ENCODE results near the gene CDH23.

The CDH23 gene

DNA sequence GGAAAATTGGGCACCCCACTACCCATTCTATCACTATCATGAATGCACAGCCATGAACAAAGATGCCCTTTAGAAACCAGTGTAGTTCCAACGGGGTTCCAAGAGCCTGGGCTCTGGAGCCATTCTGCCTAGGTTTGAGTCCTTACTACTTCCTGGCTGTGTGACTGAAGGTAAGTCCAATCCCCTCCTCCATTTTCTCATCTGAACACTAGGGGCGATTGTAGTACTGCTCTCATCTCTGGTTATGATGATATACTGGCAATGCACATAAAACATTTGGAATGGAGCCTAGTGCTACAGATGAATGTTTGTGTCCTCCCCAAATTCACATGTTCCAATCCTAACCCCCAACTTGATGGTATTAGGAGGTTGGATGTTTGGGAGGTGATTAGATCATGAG, 28.1 kb upstream of the CDH23 start:
- DNase-seq (ENCODE audit: extremely low read depth in 1 of 2, low read depth in 1 of 2) = no peak

DNA sequence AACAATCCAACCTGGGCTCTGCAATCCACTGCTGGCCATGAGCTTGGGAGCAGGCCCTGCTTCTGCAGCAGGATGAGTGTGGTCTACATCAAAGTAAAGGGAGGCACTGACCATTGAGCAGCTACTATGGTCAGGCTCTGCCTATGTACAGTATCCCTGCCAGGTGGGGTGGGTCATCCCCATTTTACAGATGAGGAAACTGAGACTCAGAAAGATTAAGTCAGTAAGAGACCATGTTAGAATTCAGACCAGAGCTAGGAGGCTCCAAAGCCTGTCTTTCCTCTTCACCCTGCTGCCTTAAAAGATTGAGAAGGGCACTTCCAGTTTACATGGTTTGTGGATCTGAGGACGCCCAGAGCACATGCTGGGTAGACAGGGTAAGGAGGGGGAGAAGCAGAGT, 27.1 kb upstream of the CDH23 start:
- no peak for DNase-seq (ENCODE audit: extremely low read depth in 1 of 2, low read depth in 1 of 2)

DNA sequence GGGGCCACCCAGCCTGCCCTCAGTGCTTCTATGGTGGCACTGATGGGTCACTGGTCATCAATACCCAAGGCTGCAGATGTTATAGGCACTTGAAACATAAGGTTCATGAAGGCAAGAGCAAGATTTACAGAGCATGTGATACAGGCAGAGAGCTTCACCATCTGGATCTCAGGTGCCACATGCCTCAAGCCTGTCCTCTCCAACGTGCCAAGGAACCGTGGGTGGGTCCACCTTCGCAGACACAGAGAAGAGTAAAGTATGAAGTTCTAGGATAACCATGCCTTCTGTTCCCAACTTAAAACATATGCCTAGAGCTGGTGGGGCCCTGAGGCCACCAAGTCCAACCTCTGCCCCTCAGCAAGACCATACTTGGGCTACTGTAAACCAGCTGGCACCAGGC, 26.7 kb upstream of the CDH23 start:
- no peak for DNase-seq (ENCODE audit: extremely low read depth in 1 of 2, low read depth in 1 of 2)

DNA sequence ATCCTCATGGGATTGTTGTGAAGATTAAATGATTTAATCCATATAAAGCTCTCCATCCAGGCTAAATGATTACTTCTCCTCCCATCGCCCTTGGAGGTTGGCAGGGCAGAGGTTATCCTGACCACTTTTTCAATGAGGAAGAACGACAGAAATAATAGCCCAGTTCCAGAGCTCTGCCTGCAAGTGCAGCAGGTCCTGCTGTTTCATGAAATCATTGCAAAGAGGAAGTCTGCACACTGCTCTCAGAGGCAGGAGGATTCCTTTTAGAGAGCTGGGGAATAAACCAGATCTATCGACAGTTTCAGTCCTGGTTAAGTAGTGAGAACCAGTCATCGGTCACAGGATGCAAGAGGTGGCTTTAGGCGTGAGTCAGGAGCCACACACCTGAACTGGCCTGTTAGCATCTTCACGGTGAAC, 25.0 kb upstream of the CDH23 start:
- DNase-seq (ENCODE audit: extremely low read depth in 1 of 2, low read depth in 1 of 2) = no peak

DNA sequence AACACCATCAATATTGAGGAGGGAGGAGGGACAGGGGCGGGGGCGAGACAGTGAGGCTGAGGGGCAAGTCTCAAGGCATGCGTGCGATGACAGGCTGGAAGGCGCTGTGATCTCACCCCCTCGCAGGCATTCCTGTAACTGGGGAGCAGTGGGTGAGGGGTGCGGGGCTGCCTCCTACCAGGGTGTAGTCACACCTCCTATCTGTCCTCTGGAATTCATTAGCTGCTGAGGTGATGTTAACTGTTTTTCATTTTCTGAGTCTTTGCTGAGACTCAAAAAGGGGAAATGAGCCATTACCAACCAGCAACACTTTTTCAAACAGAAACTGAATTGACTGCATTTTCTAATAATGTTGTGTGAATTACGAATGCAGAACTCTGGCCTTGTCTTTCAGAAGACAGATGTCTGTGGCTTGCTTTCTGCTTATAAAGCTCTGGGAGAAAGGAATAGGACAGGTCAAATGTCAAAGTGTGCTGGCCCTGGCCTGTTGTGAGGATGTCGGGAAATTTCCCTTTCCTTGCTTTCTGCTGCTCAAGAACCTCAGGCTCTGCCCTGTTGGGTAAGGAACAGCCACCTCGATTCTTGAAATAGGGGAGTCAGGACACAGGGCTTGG, 23.7 kb upstream of the CDH23 start:
- no peak for DNase-seq (ENCODE audit: extremely low read depth in 1 of 2, low read depth in 1 of 2)

DNA sequence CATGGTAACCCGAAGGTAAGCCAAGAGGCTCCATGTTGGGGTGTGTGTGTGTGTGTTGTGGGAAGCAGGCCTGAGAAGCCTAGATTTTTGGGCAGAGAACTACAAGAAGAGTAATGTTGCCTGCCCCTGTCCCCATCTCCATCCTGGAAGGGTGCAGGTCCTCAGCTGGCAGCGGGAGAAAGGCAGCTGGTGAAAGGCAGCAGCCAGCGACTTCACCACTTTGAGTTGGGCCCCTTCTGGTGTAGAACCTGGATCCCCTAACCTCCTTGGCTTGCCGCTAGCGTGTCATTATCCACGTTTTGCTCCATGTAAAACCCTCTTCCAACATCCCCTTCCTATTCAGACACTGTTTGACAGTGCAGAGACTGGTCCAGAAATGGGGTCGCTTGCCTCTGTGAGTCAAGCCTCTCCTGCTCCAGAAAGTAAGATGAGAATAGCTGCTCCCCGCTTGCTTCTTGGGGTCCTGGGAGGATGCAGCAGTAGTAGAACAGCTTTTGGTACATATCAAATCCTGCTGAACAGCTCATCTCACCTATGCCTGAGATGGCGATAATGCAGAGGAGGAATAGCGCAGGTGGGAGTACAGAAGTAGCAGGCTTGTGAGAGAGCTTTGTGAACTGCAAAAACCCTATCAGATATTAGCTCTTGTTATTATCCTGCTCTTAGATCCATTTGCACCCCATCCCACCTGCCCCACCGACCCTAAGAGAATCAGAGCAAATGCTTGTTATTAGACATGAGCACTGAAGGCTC, 22.1 kb upstream of the CDH23 start:
- DNase-seq (ENCODE audit: extremely low read depth in 1 of 2, low read depth in 1 of 2) = no peak

DNA sequence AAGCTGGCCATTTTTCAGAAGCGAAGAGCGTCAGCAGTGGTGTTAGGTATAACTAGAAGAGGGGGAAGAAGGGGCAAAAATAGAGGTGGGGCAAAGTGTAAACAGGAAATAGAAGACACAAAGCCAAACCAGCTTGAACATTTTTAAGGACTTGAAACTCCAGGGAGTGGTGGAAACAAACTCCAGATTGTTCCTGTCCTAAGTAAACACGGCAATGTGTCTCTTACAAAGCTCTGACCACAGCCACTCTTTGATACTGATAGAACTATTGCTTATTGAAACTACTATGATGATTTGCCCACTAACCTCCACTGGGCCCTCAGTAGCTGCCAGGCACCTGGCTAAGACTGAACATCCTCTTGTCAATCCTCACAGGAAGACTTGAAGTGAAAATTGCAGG, 20.8 kb upstream of the CDH23 start:
- DNase-seq (ENCODE audit: extremely low read depth in 1 of 2, low read depth in 1 of 2) = no peak

DNA sequence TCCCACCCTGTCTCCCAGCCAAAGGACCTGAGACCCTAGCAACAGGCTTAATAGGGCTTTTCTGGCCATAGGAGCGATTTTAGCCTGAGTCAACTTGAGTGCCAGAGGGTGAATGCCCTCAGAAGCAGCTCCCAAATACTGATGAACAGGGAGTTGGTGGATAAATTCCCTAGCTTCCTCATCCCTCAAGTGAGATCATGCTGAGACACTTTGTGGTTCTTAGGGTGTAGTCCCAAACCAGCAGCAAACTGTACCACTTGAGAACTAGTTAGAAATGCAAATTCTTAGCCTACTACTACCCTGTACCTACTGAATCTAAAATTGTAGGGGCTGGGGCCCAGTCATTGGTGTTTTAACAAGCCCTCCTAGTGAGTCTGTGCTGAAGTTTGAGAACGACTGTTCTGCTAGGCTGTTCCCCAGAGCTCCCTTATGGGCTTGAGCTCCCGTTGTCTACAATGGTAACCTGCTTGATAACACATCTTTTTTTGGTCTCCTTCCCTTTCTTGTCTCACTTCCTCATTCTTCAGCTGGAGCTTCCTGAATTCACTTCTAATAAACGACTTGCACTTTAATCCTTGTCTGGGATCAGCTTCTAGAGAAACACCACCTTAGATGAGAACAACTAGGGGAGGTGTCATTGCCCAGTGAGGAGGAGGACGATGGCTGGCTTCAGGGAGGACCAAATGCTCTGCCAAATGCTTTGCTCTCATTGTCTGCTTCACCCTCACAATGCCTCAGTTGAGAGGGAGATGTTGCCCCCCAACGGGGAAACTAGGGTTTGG, 18.2 kb upstream of the CDH23 start:
- DNase-seq (ENCODE audit: extremely low read depth in 1 of 2, low read depth in 1 of 2) = no peak

DNA sequence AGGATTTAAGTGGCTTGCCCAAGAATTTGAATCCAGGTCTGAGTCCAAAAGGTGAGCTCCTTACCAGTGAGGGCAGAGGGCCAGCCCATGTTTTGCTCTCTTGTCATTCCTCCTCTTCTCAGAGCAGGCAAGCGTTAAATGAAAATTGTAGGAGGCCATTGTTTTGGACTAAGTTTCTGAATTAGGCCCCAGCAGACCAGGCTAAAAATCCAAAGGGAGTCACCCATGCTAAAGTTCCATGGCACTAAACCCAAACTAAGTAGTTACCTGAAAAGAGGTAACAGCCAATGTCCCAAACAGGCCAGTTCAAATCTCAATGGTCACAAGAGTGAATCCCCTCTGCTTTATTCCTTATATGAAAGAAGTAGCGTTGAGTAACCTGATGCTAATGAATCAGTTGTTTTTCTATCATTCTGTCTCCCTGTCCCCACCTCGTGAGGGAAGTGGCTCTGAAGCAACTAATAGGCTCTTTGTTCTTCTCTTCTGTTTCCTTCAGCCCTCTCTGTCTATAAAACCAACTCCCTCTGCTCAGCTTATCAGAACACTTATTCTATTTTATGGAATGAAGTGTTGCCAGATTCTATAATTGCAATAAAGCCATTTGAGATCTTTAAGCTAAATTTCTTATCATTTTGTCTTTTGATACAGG, 17.5 kb upstream of the CDH23 start:
- no peak for DNase-seq (ENCODE audit: extremely low read depth in 1 of 2, low read depth in 1 of 2)

DNA sequence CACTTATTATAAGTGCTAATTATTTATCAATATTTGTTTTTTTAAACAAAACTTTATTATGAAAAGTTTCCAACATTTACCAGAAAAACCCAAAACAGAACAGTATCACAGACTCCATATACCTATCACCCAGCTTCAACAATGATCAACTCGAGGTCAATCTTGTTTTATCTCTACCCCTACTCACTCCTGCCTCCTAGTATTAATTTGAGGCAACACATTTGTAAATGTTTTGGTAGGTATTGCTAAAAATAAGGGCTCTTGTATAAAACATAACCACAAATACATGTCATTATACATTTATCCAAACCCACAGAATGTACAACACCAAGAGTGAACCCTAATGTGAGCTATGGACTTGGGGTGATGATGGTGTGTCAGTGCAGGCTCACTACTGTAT, 15.9 kb upstream of the CDH23 start:
- no peak for DNase-seq (ENCODE audit: extremely low read depth in 1 of 2, low read depth in 1 of 2)

DNA sequence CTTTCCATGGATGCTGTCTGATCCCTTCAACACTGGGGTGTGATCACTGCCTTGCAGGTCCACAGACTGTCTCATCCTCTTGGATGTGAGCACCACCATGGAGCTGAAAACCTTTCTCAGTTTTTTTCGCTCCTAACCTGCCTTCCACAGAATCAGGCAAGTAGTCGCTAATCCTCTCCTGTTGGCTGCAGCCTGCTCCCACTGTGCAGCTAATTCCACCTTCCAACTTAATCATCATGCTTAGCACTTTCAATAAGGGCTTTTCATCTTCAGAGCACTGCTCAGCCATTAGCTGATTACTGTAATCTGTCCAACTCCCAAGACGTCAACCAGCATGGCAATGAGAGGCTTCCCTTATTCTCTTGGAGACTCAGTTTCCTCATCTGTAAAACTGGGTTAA, 15.1 kb upstream of the CDH23 start:
- DNase-seq (ENCODE audit: extremely low read depth in 1 of 2, low read depth in 1 of 2) = no peak

DNA sequence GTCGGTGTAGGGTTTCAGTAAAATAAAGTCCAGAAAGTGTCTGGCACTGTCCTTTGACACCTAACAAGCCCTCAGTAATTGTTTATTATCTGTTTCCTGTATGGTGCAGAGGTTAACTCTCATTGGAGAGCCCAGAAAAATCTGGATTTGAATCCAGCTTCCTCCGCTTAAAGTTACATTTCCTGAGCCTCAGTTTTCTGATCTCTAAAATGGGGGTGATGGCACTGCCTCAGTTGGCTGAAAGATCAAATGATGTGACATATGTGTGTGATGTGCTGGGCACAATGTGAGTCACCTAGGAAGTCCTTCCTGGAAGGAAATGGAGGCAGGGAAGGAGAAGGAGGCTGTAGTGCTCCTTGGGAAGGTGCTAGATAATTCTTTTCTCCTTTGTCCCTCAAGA, 14.7 kb upstream of the CDH23 start:
- no peak for DNase-seq (ENCODE audit: extremely low read depth in 1 of 2, low read depth in 1 of 2)

DNA sequence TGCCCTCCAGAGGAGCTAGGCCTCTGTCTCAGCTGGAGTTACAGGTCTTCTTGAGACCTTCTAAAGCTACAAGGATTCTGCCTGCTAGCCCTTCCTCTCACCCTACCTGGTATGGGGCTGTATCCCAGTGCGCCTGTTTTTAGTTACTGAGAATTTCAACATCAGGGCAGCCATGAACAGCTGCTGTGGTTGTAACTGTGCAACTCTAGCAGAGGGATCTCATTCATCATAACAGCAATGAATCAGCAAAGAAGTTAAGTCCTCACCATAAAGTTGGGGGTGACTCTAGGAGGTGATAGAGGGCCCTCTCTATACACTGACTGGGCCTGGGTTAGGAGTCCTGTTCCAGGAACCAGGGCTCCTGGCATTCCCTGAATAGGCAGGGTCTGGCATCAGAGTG, 14.0 kb upstream of the CDH23 start:
- DNase-seq (ENCODE audit: extremely low read depth in 1 of 2, low read depth in 1 of 2) = no peak

DNA sequence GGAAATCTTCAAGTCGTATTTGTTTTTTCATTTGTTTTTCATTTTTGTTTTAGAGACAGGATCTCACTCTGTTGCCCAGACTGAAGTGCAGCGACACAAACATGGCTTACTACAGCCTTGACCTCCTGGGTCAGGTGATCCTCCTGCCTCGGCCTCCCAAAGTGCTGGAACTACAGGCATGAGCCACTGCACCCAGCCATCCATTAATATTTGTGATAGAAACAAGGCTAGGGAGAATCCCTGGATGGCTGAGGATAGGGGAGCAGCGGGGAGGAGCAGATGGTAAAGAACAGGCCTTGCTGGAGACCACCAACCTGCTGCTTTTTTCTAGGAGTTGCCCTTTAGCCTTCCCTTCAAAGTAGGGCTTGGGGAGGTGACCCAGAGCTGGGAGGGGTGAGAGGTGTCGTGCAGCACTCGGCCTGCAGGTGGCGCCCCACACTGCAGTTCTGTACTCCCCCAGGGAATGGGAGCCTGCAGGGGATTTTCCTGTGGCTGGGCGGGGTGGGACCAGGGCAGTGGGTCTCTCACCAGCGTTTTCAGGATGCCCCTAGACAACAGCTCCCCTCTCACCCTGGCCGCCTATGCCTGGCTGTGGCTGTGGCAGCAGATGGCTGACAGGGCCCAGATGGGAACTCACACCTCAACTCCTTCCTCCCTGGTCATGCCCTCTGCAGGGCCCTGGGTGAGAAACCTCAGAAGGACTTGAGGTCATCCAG, 12.6 kb upstream of the CDH23 start:
- DNase-seq (ENCODE audit: extremely low read depth in 1 of 2, low read depth in 1 of 2) = peak; percentile 27 to 49

DNA sequence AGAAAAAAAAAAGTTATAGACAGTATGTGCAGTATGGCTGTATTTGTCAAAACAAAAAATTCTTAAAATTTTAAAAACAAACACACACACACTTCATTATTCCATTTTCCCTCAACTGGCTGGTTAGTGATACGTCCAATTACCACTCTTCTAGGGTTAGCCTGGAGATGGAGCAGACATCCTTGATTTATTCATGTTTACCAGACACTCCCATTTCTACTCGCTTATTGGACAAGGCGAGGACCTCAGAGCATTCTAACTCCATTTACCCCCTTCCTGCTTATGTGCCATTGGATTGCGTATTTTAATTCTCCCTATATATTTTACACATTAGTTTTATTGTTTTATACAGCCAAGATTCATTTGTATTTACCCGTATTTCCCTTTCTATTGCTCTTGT, 8.5 kb upstream of the CDH23 start:
- no peak for DNase-seq (ENCODE audit: extremely low read depth in 1 of 2, low read depth in 1 of 2)

DNA sequence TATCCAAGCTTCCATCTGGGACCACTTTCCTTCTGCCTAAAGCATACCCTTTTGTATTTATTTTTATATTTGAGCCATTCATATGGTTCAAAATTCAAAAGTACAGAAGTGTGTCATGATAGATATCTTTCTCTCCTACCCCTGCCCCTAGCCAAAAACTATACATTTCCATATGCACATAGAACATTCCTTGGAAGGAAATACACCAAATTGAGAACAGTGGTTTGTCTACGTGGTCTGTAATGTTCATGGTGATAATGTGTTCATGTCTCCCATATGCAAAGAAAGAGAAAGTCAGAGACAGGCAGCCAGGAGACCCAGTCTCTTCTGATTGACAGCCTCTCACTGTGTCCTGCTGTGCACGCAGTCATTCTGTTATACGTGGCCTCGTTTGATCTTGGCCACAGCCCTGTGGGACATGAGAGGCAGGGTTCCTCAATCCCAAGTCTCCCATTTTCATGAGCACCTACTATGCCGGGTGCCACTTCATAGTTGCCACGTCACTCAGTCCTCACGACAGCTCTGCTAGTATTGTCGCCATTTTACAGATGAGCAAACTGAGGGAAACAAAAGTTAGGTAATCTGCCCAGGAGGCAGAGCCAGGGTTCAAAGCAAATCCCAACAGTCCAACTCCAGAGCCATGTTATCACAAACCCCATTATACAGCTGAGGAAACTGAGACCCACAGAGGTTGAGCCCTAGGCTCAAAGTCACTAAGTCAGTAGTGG, 8.0 kb upstream of the CDH23 start:
- DNase-seq (ENCODE audit: extremely low read depth in 1 of 2, low read depth in 1 of 2) = no peak

DNA sequence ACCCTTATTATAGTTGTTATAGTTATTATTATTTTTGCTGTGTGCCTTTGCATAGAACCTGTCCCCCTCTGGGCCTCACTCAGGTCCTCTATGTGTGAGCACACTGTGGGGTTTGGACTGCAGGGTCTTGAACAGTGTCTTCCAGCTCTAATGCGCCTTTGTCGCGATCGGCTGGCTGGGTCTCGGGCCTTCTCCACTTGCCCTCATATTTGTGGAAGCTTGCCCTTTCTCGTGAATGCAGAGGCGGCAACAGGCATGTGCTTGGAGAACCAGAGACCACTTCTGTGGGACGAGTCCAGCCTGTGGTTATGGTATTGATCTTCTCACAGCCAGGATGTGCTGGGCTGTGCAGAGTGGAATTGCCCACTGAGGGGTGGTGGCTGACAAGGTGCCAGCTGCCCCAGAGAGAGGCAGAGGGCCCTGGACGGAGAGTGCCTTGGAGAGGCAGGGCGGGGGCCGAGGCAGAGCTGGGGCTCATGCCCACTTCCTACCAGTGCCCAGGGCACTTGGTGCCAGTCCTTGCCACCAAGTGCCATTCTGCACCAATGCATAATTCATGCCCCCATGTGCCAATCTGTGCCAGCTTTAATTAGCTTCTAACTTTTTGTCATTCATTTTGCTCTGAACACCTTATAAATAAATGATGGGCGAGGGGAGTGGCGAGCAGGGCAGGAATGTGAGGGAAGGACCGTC, 6.8 kb upstream of the CDH23 start:
- DNase-seq (ENCODE audit: extremely low read depth in 1 of 2, low read depth in 1 of 2) = no peak

DNA sequence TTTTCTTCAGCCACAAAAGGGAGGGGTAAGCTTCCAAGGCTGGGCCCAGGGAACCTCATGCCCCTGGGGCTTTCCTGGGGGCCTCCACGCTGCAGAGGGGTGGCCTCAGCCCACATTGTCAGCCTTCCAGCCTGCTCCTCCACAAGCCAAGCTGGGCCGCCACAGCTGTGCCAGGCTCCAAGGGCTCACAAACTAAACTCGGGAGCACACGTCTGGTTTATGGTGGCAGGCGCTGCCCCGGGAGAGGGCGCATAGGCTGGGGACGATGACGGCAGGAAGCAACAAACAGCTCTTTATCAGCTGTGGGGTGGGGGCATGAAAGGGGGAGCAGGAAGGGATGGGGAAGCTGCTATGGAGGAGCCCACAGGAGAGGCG, 6.3 kb upstream of the CDH23 start:
- DNase-seq (ENCODE audit: extremely low read depth in 1 of 2, low read depth in 1 of 2) = no peak

DNA sequence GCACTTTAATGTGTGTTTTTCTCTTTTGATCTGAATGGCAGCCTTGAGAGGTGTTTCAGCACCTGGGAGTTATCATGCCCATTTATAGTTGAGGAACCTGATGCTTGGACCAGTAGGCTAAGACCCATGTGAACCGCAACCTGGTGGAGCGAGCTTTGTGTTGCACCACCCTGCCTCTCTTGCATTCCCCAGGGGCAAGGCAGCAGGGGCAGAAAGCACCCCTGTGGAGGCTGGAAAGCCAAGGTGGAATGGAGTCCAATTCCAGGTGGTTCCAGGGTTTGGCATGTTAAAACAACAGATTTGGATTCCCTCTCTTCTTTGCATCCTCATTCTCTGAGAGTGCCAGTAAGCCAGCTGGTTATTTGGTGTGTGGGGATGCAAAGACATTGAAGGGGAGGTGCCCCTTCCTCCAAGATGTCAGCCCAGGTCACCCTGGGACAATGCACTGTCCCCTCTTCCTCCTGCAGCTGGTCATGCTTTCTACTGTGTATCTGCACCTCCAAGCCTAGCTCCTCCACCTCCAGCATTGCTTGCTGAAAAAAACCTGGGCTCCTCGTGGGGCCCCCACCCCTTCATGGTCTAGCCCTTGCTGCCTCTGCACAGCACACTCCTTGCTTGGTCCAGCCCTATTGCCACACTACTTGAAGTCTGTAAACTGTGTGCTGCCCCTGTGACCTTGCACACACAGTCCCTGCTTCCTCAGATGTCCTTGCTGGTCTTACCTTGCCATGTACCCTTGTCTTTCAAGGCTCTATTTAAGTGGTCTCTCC, 5.6 kb upstream of the CDH23 start:
- no peak for DNase-seq (ENCODE audit: extremely low read depth in 1 of 2, low read depth in 1 of 2)
